GM04504 (cell line): ENCODE results near the gene TECPR2.
"Not testable (repeated sequence)": the region's sequence is repeated elsewhere in the genome, so short reads cannot be mapped to it uniquely, and the experiment has no call there.

Experiments used
- DNase-seq: peaks from one replicate; pipeline ENCODE4 v3.0.0-alpha.2; 2012; ENCODE audit warnings: low read depth

The TECPR2 gene

GRCh38 chr14:102508774-102509745, 146.3 kb downstream of the TECPR2 start:
- peak; percentile 17 for DNase-seq

- DNase-seq = peak; percentile 87
Observed at GRCh38 chr14:102509746-102510615, 147.2 kb downstream of the TECPR2 start, which contains the start of gene ANKRD9. Gene ANKRD9, minus strand, starts transcription at chr14:102509776. Its CDS starts 1,887 bp downstream, at chr14:102507889.

GRCh38 chr14:102510616-102511520, 148.1 kb downstream of the TECPR2 start:
- no peak for DNase-seq

- no peak for DNase-seq
Observed at GRCh38 chr14:102511538-102511937, 148.8 kb downstream of the TECPR2 start.

- DNase-seq = no peak
Observed at GRCh38 chr14:102512793-102513300, 150.1 kb downstream of the TECPR2 start.

- DNase-seq = no peak
Observed at GRCh38 chr14:102513899-102514772, 151.4 kb downstream of the TECPR2 start.

GRCh38 chr14:102514987-102515733, 152.4 kb downstream of the TECPR2 start:
- DNase-seq = no peak

GRCh38 chr14:102516531-102517391, 154.0 kb downstream of the TECPR2 start:
- peak; percentile 6 for DNase-seq

- no peak for DNase-seq
Observed at GRCh38 chr14:102517392-102518062, 154.8 kb downstream of the TECPR2 start.

- no peak for DNase-seq
Observed at GRCh38 chr14:102518063-102518648, 155.4 kb downstream of the TECPR2 start.

GRCh38 chr14:102519709-102520108, 157.0 kb downstream of the TECPR2 start:
- DNase-seq = not testable (repeated sequence)

GRCh38 chr14:102523200-102523568, 160.4 kb downstream of the TECPR2 start:
- DNase-seq = no peak

- no peak for DNase-seq
Observed at GRCh38 chr14:102523569-102524450, 161.1 kb downstream of the TECPR2 start.

- peak; percentile 97 for DNase-seq
Observed at GRCh38 chr14:102524451-102525218, 161.9 kb downstream of the TECPR2 start.

GRCh38 chr14:102525219-102525928, 162.6 kb downstream of the TECPR2 start:
- DNase-seq = peak; percentile 20
